ENCODE data around the gene PHF21A.

PHF21A gene

GRCh38 chr11:46144741-46145140, 23.5 kb upstream of the PHF21A start:
- ATAC-seq (ENCODE audit: insufficient read depth, low read depth) (no peak), DNase-seq (no peak)

GRCh38 chr11:46143049-46143806, 22.0 kb upstream of the PHF21A start:
- Histone ChIP-seq H3K36me3 (ENCODE audit: insufficient read depth, low read length) (no peaks in the 10 kb centered on the region), H3K79me2 (ENCODE audit: insufficient read depth, low read length) (no peaks in the 10 kb centered on the region), H3K4me2 (ENCODE audit: insufficient read depth, low read length) (no peak overlapping the region), H3K4me3 (ENCODE audit: low read depth in 1 of 2, low read length in 2 of 2) (no peak overlapping the region), H3K27ac (ENCODE audit: low read length) (no peak overlapping the region), H2AFZ (ENCODE audit: low read depth, low read length) (no peak overlapping the region), H3K9ac (ENCODE audit: low read depth, low read length) (no peak overlapping the region), H4K20me1 (ENCODE audit: insufficient read depth, low read length) (no peaks in the 10 kb centered on the region), H3K27me3 (ENCODE audit: insufficient read depth, low read length, poor library complexity) (no peaks in the 10 kb centered on the region), H3K4me1 (ENCODE audit: insufficient read depth, low read length) (no peaks in the 10 kb centered on the region), H3K9me3 (ENCODE audit: insufficient read depth, low read length, severe bottlenecking) (no peaks in the 10 kb centered on the region)
- DNase-seq, result no peak
- no peak for ATAC-seq (ENCODE audit: insufficient read depth, low read depth)
- TF ChIP-seq CTCF (IDR thresholded peaks at IDR 0.05; ENCODE audit: borderline replicate concordance, extremely low read depth, low read length, poor library complexity, severe bottlenecking) (no peak), EZH2 (IDR thresholded peaks at IDR 0.05; ENCODE audit: borderline replicate concordance, low read depth, low read length, severe bottlenecking) (no peak)

More at GRCh38 chr11:46144741-46145140, 23.5 kb upstream of the PHF21A start:
- Histone ChIP-seq H3K9me3 (ENCODE audit: insufficient read depth, low read length, severe bottlenecking) (no peaks in the 10 kb centered on the region), H3K4me2 (ENCODE audit: insufficient read depth, low read length) (no peak overlapping the region), H3K36me3 (ENCODE audit: insufficient read depth, low read length) (no peaks in the 10 kb centered on the region), H4K20me1 (ENCODE audit: insufficient read depth, low read length) (no peaks in the 10 kb centered on the region), H3K27me3 (ENCODE audit: insufficient read depth, low read length, poor library complexity) (peaks cover 7% of the 10 kb centered on the region), H3K4me1 (ENCODE audit: insufficient read depth, low read length) (no peaks in the 10 kb centered on the region), H2AFZ (ENCODE audit: low read depth, low read length) (no peak overlapping the region), H3K9ac (ENCODE audit: low read depth, low read length) (no peak overlapping the region), H3K79me2 (ENCODE audit: insufficient read depth, low read length) (no peaks in the 10 kb centered on the region), H3K27ac (ENCODE audit: low read length) (no peak overlapping the region), H3K4me3 (ENCODE audit: low read depth in 1 of 2, low read length in 2 of 2) (no peak overlapping the region)
- no peak for TF ChIP-seq CTCF (IDR thresholded peaks at IDR 0.05; ENCODE audit: borderline replicate concordance, extremely low read depth, low read length, poor library complexity, severe bottlenecking)
- TF ChIP-seq EZH2 (IDR thresholded peaks at IDR 0.05; ENCODE audit: borderline replicate concordance, low read depth, low read length, severe bottlenecking), result no peak

- TF ChIP-seq EZH2 (IDR thresholded peaks at IDR 0.05; ENCODE audit: borderline replicate concordance, low read depth, low read length, severe bottlenecking) (no peak), CTCF (IDR thresholded peaks at IDR 0.05; ENCODE audit: borderline replicate concordance, extremely low read depth, low read length, poor library complexity, severe bottlenecking) (no peak)
- Histone ChIP-seq H3K9ac (ENCODE audit: low read depth, low read length) (no peak overlapping the region), H3K9me3 (ENCODE audit: insufficient read depth, low read length, severe bottlenecking) (no peaks in the 10 kb centered on the region), H3K4me3 (ENCODE audit: low read depth in 1 of 2, low read length in 2 of 2) (no peak overlapping the region), H3K27me3 (ENCODE audit: insufficient read depth, low read length, poor library complexity) (no peaks in the 10 kb centered on the region), H2AFZ (ENCODE audit: low read depth, low read length) (no peak overlapping the region), H3K4me2 (ENCODE audit: insufficient read depth, low read length) (no peak overlapping the region), H3K4me1 (ENCODE audit: insufficient read depth, low read length) (no peaks in the 10 kb centered on the region), H3K36me3 (ENCODE audit: insufficient read depth, low read length) (no peaks in the 10 kb centered on the region), H3K79me2 (ENCODE audit: insufficient read depth, low read length) (no peaks in the 10 kb centered on the region), H4K20me1 (ENCODE audit: insufficient read depth, low read length) (no peaks in the 10 kb centered on the region), H3K27ac (ENCODE audit: low read length) (no peak overlapping the region)
- no peak for ATAC-seq (ENCODE audit: insufficient read depth, low read depth)
- DNase-seq, result no peak
Measured at GRCh38 chr11:46142561-46142960, 21.3 kb upstream of the PHF21A start.

All from DND-41 (cell line).